ENCODE results near the gene APOC3. TPM values are rescaled to one million over a fixed set of nuclear protein-coding genes. Genes with fewer than 3 reads are reported as not detected.
A peak's percentile ranks its signal among the peaks of the same experiment; 100 is the strongest.
"Not testable (repeated sequence)": the region's sequence is repeated elsewhere in the genome, so short reads cannot be mapped to it uniquely, and the experiment has no call there.

APOC3 gene
- polyA plus RNA-seq (ENCODE audit: insufficient read length) = not detected

DNA sequence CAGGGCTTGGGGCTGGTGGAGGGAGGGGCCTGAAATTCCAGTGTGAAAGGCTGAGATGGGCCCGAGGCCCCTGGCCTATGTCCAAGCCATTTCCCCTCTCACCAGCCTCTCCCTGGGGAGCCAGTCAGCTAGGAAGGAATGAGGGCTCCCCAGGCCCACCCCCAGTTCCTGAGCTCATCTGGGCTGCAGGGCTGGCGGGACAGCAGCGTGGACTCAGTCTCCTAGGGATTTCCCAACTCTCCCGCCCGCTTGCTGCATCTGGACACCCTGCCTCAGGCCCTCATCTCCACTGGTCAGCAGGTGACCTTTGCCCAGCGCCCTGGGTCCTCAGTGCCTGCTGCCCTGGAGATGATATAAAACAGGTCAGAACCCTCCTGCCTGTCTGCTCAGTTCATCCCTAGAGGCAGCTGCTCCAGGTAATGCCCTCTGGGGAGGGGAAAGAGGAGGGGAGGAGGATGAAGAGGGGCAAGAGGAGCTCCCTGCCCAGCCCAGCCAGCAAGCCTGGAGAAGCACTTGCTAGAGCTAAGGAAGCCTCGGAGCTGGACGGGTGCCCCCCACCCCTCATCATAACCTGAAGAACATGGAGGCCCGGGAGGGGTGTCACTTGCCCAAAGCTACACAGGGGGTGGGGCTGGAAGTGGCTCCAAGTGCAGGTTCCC is at the start of gene APOC3:
APOC3 (plus strand) TSS at position 383 of the 659 bp plus-strand sequence. CDS start 676 bp downstream, outside the sequence.
- no peak for DNase-seq (ENCODE audit: low read depth)

DNA sequence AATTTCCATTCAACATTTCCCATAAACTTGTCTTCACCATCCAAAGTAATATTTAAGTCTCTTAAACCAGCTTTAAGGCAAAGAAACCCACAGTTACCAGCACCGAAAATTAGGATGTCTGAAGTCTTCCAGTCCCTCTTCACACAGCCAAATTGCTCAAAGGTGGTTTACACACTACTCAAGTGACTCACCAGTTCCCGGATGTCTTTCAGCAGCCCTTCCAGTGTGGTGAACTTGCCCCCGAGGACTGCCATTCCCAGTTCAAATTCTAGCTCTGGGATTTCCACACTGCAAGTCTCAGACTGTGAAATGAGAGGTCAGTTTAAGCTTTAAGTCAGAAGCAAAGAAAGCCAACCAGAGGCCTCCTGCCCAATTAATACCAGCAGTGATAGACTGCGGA is 47.0 kb upstream of the APOC3 start:
- DNase-seq (ENCODE audit: low read depth) = no peak

DNA sequence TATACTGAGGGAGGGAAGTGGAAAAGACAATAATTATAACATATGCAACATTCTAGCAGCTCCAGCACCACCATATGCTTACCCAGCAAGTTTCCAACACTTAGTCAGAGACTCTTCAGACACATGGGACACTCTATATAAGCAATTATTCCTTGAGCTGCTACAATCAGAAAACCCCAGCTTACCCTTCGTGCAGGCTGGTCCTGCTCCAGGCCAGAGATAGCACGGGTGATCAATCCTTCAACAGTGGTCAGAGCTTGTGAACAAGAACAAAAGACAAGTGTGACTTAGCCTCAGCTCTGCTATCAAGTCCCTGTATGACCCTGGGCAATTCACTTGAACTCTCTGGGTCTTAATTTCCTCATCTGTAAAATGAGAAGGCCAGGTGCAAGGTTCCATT is 43.4 kb upstream of the APOC3 start:
- no peak for DNase-seq (ENCODE audit: low read depth)

DNA sequence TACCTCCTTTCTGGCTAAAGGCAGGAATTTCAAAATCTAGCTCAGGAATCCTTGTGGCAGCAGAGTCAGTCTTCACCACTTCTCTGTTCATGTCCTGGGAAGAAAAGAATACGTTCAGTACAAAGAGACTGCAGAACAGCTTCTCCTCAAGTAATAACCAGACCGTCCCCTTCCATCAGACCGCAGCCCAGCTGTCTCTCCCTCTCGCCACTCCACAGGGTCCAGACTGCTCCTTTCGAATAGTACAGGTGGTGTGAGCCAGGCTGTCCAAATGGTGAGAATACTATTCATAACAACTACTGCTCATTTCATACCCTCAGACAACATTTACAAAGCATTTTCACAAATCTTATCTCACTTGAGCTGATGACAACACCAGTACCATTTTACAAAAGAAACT is 42.7 kb upstream of the APOC3 start:
- DNase-seq (ENCODE audit: low read depth) = no peak

DNA sequence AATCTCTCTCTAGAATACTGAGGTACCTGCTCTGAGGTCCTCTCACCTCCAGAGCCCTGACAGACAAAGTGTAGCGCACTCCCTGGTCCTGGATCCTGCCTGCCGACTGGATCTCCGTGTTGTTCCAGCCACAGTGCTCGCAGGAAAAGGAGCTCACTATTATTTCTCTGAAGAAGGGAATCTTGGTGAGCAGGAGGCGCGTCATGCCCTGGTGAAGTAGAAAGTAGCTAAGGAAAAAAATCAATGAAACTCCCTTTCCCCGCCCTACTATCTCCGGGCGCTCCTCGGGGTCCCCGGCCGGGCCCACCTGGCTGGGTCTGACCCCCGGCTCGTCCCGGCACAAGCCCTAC is 42.3 kb upstream of the APOC3 start:
- DNase-seq (ENCODE audit: low read depth) = no peak

DNA sequence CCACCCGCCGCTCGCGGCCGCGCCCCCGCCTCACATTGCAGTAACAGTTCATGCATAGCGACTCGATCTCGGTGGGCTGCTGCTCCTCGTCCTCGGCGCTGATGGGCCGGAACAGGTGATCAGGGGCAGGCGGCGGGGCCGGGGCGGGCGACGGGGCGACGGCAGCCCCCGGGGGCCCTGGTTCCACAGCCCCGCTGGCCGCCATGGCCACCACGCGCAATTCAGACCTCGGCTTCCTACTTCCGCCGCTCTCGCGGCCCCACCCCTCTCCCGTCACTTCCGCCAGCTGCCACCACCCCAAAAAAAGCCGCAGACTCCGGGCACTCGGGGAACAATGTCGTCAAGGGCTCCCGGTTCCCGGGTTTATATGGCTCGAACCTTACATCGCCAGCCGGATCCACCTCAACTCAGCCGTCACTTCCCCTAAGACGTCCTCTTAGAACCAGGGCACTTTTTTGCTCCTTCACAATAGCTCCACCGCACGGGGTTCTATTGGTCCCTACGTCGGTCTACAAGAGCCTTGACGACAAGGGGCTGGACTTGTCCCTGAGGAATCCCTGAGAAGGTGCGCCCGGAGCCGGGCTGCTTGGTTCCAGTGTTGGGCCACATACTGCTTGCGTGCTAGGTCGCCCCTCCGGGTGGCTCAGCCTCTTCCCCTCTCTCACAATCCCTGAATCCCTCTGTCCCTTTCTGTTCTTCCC is 41.8 kb upstream of the APOC3 start, which contains the start of gene ZPR1:
ZPR1 (minus strand) TSS at position 238 of the 701 bp plus-strand sequence; CDS start at position 205, 33 bp downstream.
- DNase-seq (ENCODE audit: low read depth) = peak; percentile 47

DNA sequence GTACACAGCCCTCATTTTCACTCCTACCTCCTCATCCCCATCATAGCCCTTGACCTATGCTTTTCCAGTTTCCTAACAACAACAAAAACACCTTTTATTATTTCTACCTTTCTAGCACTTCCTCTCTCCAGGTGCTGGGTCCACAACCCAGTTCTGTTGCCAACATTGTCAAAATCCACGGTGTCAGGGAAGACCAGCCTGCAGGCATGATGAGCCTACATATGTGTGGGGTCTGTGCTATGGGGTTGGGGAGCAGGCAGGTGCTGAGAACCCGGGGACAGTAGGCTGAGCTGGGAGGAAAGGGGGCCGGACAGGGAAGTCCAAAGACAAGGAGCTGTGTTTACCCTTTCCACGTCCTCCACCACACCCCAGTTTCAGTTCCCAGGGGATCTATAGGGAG is 41.2 kb upstream of the APOC3 start:
- DNase-seq (ENCODE audit: low read depth) = no peak

DNA sequence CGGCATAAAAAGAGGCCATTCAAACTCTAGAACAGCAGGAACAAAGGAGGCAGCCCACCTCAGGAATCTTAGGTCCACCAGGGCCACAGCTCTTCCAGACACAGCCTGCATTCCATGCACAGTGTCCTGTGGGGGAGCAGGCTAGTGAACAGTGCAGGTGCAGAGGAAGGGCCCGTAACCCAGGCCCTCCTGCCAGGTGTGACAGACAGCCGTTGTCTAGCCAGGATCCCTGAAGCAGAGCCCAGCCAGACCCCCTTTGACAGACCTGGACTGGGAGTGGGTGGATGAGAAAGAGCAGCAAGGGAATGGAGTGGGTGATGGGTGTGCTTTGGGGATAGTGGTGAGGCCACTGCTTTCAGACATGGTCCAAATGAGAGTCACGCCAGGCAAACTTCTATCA is 40.7 kb upstream of the APOC3 start:
- no peak for DNase-seq (ENCODE audit: low read depth)

DNA sequence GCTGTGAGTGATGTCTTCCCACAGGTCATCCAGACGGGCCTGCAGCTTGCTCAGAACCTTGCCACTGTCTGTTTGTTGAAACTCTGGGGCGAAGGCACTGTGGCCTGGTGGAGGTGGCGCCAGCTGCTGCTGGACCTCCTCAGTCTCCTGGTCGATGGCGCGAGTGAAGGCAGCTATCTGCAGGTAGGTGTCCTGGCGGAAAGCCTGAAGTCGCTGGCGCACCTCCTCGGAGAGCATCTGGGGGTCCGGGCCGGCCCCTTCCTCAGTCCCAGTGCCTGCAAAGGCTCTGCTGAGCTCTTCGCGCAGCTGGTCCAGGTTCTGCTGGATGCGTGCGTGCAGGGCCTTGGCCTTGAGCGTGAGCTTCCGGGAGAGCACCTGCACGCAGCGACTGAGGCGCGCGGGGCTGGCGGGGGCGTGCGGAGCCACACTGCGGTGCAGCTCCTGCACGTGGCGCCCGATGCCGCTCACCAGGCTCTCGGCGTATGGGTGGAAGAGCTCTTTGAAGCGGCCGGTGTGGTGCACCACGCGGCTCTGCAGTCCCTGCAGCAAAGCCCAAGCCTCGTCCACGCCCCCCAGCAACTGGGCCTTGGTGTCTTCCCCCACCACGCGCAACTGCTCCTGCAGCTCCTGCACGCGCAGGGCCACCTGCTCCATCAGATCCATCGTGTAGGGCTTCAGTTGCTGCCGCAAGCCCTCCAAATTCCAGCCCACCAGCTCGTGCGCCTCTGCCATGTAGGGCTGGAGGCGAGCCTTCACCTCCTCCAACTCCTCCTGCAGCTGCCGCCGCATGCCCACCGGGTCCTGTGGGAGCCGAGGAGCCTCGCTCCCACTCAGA is 39.3 kb upstream of the APOC3 start:
- DNase-seq (ENCODE audit: low read depth) = no peak

DNA sequence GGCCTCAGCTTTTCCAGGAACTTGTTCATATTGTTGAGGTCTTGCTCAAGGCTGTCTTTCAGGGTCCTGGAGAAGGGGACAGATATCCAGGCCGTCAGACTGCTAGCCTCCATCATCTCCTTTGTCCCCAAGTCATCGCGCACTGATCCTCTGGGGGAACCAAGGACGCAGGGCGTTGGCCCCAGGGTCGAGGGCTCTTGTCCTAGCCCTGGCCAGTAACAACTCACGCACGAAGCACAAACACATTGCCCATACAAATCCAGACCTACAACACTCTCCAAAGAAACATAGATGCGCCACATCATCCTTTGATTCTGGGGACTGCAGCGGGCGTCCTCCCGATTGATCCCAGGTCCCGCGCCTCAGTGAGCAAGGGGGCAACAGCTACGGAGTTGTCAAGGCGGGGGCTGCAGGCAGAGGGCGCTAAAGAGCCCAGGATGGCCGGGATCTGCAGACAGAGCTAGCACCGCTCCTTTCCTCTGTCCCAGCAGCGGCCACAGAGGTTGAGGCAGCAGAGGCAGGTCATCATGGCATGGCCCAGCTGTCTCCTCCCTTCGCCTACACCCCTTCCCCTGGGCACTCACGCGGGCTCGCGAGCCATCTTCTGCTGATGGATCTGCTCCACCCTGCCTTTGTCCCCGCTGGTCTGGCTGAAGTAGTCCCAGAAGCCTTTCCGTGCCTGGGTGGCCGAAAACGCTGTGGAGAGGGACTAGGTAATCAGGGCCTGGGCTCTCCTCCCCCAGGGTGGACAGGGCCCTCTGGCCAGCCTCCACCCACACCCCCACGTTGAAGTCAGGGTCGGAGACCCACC is 38.5 kb upstream of the APOC3 start:
- DNase-seq (ENCODE audit: low read depth) = no peak

DNA sequence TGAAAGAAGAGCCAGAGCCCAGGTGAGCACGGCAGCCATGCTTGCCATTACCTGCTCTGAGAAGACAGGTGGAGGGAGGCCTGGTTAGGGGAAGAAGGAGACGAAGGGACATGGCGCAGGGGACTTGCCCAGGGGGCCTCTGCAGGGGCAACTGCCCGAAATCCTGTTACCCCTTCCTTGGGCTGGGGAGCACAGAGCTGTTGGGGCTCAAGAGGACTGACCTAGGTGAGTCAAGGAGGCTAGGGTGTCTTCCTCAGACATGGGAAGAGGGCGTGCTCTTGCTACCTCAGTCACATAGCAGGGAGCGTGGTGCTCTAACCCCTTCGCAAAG is 37.9 kb upstream of the APOC3 start, which contains the start of gene APOA5:
APOA5 (minus strand) TSS at position 67 of the 331 bp plus-strand sequence; CDS start at position 48, 19 bp downstream.
- no peak for DNase-seq (ENCODE audit: low read depth)

DNA sequence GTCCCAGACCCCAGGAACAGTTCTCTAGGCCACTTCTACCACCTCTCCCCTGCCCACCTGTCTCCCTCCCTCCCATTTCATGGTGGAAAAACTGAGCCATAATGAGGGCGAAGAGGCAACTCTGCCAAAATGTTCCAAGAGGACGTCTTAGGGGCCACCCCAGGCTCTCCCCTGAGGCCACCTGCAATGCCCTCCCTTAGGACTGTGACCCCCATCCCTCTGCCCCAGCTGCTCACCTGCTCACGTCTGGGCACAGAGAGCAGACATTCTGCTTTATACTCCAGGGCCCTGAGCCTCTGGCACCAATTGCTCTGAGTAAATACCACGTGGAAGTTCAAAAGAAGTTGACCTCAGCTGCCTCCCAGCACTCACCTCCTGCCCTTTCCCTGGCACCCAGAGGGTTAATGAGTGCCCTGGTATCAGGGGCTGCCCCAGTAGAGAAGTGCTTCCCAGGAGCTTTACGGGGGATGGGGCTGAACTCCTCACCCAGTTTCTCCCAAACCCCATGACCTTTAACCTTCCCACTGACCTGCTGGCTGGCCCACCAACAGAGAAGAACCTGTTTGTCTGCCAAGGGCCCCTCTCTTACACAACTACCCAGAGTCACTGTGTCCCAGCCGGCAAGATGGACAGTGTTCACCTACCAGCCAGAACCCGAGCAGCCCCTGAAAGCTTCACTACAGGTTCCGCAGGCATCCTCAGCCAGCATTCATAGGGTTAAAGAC is 37.4 kb upstream of the APOC3 start:
- DNase-seq (ENCODE audit: low read depth) = no peak

DNA sequence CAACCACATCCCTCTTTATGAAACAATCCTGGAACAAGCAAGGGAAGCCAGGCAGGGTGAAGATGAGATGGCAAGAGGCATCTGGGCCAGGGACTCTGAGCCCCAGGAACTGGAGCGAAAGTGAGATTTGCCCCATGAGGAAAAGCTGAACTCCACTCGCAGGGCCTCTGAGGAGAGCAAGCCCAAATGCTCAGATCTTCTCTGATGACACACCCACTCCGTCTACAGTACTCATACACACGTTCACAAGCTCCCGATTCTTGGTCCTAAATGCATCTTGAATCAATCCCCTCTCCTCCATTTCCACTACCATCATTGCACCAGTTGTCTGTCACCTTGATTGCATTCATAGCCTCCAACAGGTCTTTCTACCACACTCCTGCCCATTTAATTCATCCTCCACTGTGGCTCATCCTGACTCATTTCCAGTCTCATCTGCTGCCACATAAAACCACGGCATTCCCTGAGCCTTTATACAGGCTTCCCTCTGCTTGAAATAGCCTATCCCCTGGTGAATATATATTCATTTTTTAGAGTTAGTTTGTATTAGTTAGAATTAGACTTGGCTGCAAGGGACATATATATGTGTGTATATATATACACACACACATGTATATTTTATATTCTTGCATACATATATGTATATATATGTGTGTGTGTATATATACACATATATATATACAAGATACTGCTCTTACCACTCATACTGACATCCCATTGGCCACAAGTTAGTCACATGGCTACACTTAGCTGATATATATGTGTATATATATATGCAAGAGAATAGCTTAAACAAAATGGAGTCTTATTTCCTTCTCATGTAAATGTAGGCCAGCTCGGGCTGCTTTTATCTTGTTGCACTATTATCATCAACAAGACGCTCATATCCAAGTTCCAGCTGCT is 36.6 kb upstream of the APOC3 start:
- DNase-seq (ENCODE audit: low read depth) = no peak

DNA sequence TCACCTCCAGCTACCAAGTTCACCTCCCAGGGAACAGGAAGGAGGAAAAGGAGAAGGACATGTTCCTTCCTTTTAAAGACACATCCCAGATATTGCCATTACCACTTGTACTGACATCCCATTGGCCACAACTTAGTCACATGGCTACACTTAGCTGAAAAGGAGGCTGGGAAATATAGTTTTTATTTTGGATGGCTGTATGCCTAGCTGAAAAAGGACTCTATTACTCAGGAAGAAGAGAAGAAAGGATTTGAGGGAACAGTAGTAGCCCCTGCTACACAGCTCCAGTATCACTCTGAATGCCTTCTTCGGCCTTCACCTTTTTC is 36.0 kb upstream of the APOC3 start:
- DNase-seq (ENCODE audit: low read depth) = no peak

DNA sequence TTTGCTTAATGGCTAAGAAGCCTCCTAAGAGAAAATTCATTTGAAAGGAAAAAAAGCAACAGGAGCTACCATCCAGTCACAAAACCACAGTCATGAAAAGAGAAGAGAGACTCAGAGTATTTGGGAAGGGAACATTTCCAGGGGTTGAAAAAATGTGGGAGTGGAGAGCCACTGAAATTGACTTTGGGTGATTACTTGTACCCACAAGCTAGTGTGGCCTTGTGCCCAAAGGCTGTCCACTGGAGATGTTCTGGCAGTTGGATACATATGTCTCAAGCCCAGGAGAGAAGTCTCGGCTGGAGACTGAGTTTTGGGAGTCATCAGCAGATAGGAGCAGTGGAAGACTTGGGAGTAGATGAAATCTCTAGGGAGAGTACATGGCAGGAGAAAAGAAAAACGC is 34.9 kb upstream of the APOC3 start:
- DNase-seq (ENCODE audit: low read depth) = no peak

DNA sequence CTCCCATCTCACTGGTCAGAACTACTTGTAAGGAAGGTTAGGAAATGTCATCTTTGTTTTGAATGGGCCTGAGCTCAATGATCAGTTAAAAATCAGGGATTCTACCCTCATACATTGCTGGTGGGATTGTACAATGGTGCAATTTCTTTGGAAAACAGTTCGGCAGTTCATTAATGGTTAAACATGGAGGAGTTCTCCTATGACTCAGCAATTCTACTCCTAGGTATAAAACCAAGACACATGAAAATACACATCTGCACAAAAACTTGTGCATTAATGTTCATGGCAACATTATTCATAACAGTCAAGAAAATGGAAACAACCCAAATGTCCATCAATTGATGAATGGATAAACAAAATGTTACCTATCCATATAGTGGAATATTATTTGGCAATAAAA is 33.2 kb upstream of the APOC3 start:
- DNase-seq (ENCODE audit: low read depth) = no peak

DNA sequence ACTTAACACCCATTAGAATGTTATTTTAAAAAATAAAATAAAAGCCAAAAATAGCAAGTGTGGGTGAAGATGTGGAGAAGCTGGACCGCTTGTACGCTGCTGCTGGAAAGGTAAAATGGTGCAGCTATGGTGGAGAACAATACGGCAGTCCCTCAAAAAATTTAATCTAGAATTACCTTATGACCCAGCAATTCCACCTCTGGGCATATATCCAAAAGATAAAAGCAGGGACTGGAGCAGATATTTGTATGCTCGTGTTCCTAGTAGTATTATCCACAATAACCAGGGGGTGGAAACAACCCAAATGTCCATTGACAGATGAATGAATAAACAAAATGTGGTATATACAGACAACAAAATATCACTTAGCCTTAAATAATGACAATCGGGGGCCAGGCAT is 31.9 kb upstream of the APOC3 start:
- no peak for DNase-seq (ENCODE audit: low read depth)

DNA sequence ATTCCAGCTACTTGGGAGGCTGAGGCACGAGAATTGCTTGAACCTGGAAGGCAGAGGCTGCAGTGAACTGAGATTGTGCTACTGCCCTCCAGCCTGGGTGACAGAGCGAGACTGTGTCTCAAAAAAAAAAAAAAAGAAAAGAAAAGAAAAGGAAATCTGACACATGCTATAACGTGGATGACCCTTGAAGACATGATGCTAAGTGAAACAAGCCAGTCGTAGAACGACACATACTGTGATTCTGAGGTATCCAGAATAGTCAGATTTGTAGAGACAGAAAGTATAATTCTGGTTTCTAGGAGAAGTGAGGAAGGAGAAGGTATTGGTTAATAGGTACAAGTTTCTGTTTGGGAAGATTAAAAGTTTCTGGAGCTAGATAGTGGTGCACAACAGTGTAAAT is 31.3 kb upstream of the APOC3 start:
- no peak for DNase-seq (ENCODE audit: low read depth)

DNA sequence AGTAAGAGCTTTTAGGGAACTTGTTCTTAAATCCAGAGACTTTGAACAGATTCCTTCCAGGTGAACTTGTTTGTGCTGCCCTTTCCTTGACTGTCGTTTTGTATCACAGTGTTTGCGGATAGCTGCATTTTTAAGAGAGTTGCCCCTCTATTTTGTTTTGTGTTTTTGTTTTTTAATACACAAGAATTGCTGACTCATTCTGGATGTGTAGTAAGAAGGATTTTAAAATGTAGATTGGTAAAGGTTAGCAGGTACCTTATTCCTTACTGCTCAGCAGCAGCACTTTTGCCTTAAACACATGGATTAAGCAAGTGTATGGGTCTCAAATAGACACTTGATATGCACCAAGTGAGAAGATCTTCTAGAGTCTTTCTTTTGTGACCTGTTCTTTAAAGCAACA is 29.1 kb upstream of the APOC3 start:
- no peak for DNase-seq (ENCODE audit: low read depth)

DNA sequence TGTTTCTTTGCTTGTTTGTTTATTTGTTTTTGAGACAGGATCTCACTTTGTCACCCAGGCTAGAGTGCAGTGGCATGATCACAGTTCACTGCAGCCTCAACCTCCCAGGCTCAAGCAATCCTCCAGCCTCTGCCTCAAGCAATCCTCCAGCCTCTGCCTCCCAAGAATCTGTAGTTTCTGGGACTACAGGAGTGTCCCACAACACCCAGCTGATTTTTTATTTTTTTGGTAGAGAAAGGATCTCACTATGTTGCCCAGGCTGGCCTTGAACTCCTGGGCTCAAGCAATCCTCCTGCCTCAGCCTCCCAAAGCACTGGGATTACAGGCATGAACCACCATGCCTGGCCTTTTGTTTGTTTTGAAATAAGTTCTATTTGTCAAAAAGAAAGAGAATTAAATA is 28.0 kb upstream of the APOC3 start:
- DNase-seq (ENCODE audit: low read depth) = not testable (repeated sequence)
